Measurements from ENCODE around the gene CST7. TPM values are rescaled to one million over a fixed set of nuclear protein-coding genes. Genes with fewer than 3 reads are reported as not detected.
"Not testable (repeated sequence)": the region's sequence is repeated elsewhere in the genome, so short reads cannot be mapped to it uniquely, and the experiment has no call there.

The CST7 gene
- total and polyA plus RNA-seq, 8 donors, result 0.44 to 1.2 (median 0.86) TPM; not detected in 3

GRCh38 chr20:25000268-25000801 is 51.3 kb downstream of the CST7 start:
- H3K4me3 ChIP-seq, result no peak overlapping the region
- ATAC-seq (peak; percentile 90 to 93 (median 92)), DNase-seq (peak; percentile 86 to 96 (median 92)), FAIRE-seq (no peak)
- no peaks in the 10 kb centered on the region for H3K36me3 ChIP-seq
- intact Hi-C loops (cut with DNase I), result loop anchor here in 1 of 3 donors (10.0 kb wide), 1 partner anchor 184 kb away; no protein-coding TSS in a partner anchor
- peaks cover 15 to 19% (median 16%) of the 10 kb centered on the region in 3 donors for H3K4me1 ChIP-seq
- H3K9me3 ChIP-seq, result no peaks in the 10 kb centered on the region
- H3K27me3 ChIP-seq, result no peaks in the 10 kb centered on the region
- no peak for TF ChIP-seq CTCF (IDR thresholded peaks at IDR 0.05)
- H3K27ac ChIP-seq, result peak overlapping the region; percentile 43 to 78 (median 66)
- 16 to 20% methylated on average over 4 of the region's 4 CpGs for WGBS, 2 donors

GRCh38 chr20:25001323-25001722 is 52.3 kb downstream of the CST7 start:
- H3K4me3 ChIP-seq, DNase-seq, FAIRE-seq, H3K9me3 ChIP-seq, ATAC-seq, H3K36me3 ChIP-seq, H3K27me3 ChIP-seq: not testable (repeated sequence)
- 72 to 76% methylated on average over 4 of the region's 4 CpGs for WGBS, 2 donors
- H3K4me1 ChIP-seq, result peaks cover 14 to 18% (median 16%) of the 10 kb centered on the region in 3 donors
- peak overlapping the region in 1 of 4 donors; percentile 67 for H3K27ac ChIP-seq
- intact Hi-C loops (cut with DNase I), result loop anchor here in 1 of 3 donors (10.0 kb wide), 1 partner anchor 183 kb away; no protein-coding TSS in a partner anchor

GRCh38 chr20:25003002-25003401 is 53.9 kb downstream of the CST7 start:
- TF ChIP-seq CTCF (IDR thresholded peaks at IDR 0.05), result no peak
- DNase-seq (no peak), ATAC-seq (no peak), FAIRE-seq (no peak)
- intact Hi-C loops (cut with DNase I), result loop anchor here in 1 of 3 donors (10.0 kb wide), 1 partner anchor 182 kb away; no protein-coding TSS in a partner anchor
- Histone ChIP-seq H3K36me3 (peaks cover 0 to 21% (median 13%) of the 10 kb centered on the region in 3 donors), H3K4me1 (peaks cover 14 to 18% (median 16%) of the 10 kb centered on the region in 3 donors), H3K27ac (no peak overlapping the region), H3K27me3 (no peaks in the 10 kb centered on the region), H3K4me3 (no peak overlapping the region), H3K9me3 (no peaks in the 10 kb centered on the region)
- WGBS, 2 donors, result 67 to 69% methylated on average over 1 of the region's 1 CpG

- intact Hi-C loops (cut with DNase I), result loop anchor here in 1 of 3 donors (10.0 kb wide), 1 partner anchor 180 kb away; no protein-coding TSS in a partner anchor
- peak; percentile 22 to 53 (median 44) for ATAC-seq
Measured at GRCh38 chr20:25005220-25005619, 56.2 kb downstream of the CST7 start.

GRCh38 chr20:25005661-25006060 is 56.6 kb downstream of the CST7 start:
- H3K27me3 ChIP-seq, result no peaks in the 10 kb centered on the region
- ATAC-seq (no peak), FAIRE-seq (no peak), DNase-seq (no peak)
- H3K27ac ChIP-seq, result peak overlapping the region in 1 of 4 donors; percentile 58
- H3K4me3 ChIP-seq, result no peak overlapping the region
- H3K36me3 ChIP-seq, result peaks cover 0 to 38% (median 22%) of the 10 kb centered on the region in 3 donors
- intact Hi-C loops (cut with DNase I), result loop anchor here in 1 of 3 donors (10.0 kb wide), 1 partner anchor 179 kb away; no protein-coding TSS in a partner anchor
- no peaks in the 10 kb centered on the region for H3K9me3 ChIP-seq
- H3K4me1 ChIP-seq, result peaks cover 3 to 8% (median 6%) of the 10 kb centered on the region in 3 donors
- TF ChIP-seq CTCF (IDR thresholded peaks at IDR 0.05), result no peak
- 88 to 89% methylated on average over 8 of the region's 8 CpGs for WGBS, 2 donors

More at GRCh38 chr20:25005220-25005619, 56.2 kb downstream of the CST7 start:
- Histone ChIP-seq H3K4me3 (no peak overlapping the region), H3K27ac (peak overlapping the region in 1 of 4 donors; percentile 58), H3K9me3 (no peaks in the 10 kb centered on the region), H3K27me3 (no peaks in the 10 kb centered on the region), H3K36me3 (peaks cover 0 to 33% (median 22%) of the 10 kb centered on the region in 3 donors), H3K4me1 (peaks cover 8 to 10% (median 9%) of the 10 kb centered on the region in 3 donors)
- 43 to 44% methylated on average over 2 of the region's 2 CpGs for WGBS, 2 donors
- DNase-seq (no peak), FAIRE-seq (no peak)
- no peak for TF ChIP-seq CTCF (IDR thresholded peaks at IDR 0.05)

Data from pancreas (tissue), 10 donors.